Hair follicular keratinocyte (primary cell): ENCODE data around the gene ATP6V1F. TPM values are rescaled to one million over a fixed set of nuclear protein-coding genes. Genes with fewer than 3 reads are reported as not detected.

ENCODE experiments used
- total RNA-seq: library from RNA; depleted of rRNA; stranded (reverse); fragments of >200 nt; gene quantifications from 2 replicates; pipeline ENCODE4 v1.2.3, GENCODE V29; 2015

ATP6V1F gene, protein sequence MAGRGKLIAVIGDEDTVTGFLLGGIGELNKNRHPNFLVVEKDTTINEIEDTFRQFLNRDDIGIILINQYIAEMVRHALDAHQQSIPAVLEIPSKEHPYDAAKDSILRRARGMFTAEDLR
- total RNA-seq = 149 and 171 TPM in 2 replicates

DNA sequence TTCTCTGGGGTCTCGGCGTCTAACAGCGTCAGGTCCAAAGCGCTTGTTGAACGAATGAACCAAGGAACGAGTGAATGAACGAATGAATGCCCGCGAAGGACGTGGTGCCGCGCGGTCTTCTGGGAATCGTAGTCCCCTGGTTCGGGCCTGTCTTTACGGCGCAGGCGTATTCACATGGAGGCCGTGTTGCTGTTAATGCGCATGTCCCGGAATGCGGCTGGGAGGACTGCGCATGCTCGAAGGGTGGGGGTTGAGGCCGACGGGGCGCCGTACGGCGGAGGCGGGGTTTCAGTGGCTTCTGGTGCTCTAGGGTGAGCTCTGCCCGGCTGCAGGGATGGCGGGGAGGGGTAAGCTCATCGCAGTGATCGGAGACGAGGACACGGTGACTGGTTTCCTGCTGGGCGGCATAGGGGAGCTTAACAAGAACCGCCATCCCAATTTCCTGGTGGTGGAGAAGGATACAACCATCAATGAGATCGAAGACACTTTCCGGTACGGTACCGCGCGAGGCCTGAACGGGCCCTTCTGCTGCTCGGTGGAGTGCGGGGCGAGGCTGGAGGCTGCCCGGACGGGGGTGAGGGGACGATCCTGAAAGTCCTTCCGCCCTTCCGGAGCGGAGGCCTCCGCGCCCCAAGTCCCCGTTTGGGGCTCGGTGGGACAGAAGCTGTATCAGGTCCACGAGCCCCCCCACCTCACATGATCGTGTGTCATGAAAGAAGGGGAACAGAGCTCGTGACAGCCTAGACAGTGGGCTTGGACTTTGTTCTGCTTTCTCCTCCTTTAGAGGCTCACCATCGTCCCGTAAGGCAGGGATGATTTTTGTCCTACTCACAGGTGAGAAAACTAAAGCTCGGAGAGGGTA, at the start of gene ATP6V1F:
ATP6V1F (plus strand) TSS at position 286 of the 862 bp plus-strand sequence; CDS start at position 335, 49 bp downstream.

DNA sequence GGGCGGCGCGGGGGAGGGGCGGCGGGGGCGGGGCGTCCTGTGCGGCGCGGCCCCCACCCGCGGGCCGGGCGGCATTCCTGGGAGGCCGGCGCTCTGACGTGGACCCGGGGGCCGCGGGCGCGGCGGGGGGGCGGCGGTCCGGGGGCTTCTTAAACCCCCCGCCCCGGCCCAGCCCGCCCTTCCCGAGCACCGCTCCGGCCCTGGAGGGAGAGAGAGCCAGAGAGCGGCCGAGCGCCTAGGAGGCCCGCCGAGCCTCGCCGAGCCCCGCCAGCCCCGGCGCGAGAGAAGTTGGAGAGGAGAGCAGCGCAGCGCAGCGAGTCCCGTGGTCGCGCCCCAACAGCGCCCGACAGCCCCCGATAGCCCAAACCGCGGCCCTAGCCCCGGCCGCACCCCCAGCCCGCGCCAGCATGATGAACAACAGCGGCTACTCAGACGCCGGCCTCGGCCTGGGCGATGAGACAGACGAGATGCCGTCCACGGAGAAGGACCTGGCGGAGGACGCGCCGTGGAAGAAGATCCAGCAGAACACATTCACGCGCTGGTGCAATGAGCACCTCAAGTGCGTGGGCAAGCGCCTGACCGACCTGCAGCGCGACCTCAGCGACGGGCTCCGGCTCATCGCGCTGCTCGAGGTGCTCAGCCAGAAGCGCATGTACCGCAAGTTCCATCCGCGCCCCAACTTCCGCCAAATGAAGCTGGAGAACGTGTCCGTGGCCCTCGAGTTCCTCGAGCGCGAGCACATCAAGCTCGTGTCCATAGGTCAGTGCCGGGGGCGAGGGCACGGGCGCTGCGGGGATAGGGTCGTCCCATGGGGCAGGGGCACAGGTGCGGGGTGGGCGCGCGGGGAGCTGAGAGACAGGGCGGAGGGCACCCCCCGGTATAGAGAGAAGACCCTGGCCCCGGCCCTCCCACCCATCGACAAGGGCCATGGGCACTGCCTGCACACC, 32.2 kb upstream of the ATP6V1F start, which contains the start of gene FLNC:
FLNC (plus strand) TSS at position 176 of the 947 bp plus-strand sequence; CDS start at position 408, 232 bp downstream.

DNA sequence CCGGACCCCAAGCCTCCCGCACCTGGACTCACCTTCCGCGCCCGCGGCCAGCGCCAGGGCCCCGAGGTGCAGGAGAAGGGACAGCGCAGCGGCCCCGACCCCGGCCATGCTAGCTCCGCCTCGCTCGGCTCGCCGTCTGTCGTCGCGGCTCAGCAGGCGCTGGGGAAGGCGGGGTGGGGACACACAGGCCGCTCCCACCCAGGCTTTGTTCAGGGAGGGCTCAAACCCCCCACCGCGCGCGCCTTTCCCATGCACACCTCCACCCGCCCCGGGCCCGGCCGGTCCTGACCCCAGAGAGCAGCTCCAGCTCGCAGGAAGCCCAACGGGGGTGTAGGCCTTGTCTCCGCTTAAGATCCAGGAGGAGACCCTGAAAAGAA, 47.9 kb downstream of the ATP6V1F start, which contains the start of gene KCP:
KCP (minus strand) TSS at position 141 of the 377 bp plus-strand sequence; CDS start at position 108, 33 bp downstream.

Other genes with a start within 250 kb of the ATP6V1F start
- gene GARIN1A, start 190.6 kb upstream of the ATP6V1F start, total RNA-seq = not detected in 2 replicates
- gene CALU, start 123.5 kb upstream of the ATP6V1F start, total RNA-seq = 187 and 198 TPM in 2 replicates
- not detected in 2 replicates for gene OPN1SW, start 87.1 kb upstream of the ATP6V1F start, total RNA-seq
- 0.11 and 0.39 TPM in 2 replicates for gene CCDC136, start 70.9 kb upstream of the ATP6V1F start, total RNA-seq
- gene FLNC, start 32.5 kb upstream of the ATP6V1F start, total RNA-seq = 0.11 and 0.16 TPM in 2 replicates
- 0.47 TPM in 1 of 2 replicates, not detected in the other for gene KCP, start 47.9 kb downstream of the ATP6V1F start, total RNA-seq
- gene IRF5, start 75.1 kb downstream of the ATP6V1F start, total RNA-seq = 3.3 and 9.1 TPM in 2 replicates
- gene TNPO3, start 192.3 kb downstream of the ATP6V1F start, total RNA-seq = 40.5 and 42.7 TPM in 2 replicates